Muscle layer of duodenum (tissue), 2 donors: ENCODE results near the gene PTCSC3.

ENCODE experiments used
- H3K27ac ChIP-seq: one replicate; pipeline ENCODE4 v1.7.0; 2013; ENCODE audit warnings: mild to moderate bottlenecking, low read length
- H3K27me3 ChIP-seq: one replicate; pipeline ENCODE4 v1.7.0; 2013; ENCODE audit warnings: low read depth, mild to moderate bottlenecking, control low read depth, low read length
- H3K36me3 ChIP-seq, 2 donors: one replicate each; pipeline ENCODE4 v1.7.0; 2013; ENCODE audit warnings: low read length in 2 of 2, control low read depth in 1 of 2, mild to moderate bottlenecking in 1 of 2; ENCODE audit not compliant: insufficient read depth in 2 of 2, control insufficient read depth in 1 of 2
- H3K4me1 ChIP-seq, 2 donors: one replicate each; pipeline ENCODE4 v1.7.0; 2013; ENCODE audit warnings: low read length in 2 of 2, mild to moderate bottlenecking in 2 of 2, control low read depth in 1 of 2, moderate library complexity in 1 of 2; ENCODE audit not compliant: insufficient read depth in 2 of 2, control insufficient read depth in 1 of 2
- H3K4me3 ChIP-seq, 2 donors: one replicate each; pipeline ENCODE4 v1.7.0; 2013; ENCODE audit warnings: low read length in 2 of 2, low read depth in 1 of 2, mild to moderate bottlenecking in 1 of 2
- H3K9me3 ChIP-seq, 2 donors: one replicate each; pipeline ENCODE4 v1.7.0; 2013; ENCODE audit warnings: low read length in 2 of 2, control low read depth in 1 of 2, mild to moderate bottlenecking in 1 of 2; ENCODE audit not compliant: control insufficient read depth in 1 of 2
- donor health status: healthy.

Gene PTCSC3

DNA sequence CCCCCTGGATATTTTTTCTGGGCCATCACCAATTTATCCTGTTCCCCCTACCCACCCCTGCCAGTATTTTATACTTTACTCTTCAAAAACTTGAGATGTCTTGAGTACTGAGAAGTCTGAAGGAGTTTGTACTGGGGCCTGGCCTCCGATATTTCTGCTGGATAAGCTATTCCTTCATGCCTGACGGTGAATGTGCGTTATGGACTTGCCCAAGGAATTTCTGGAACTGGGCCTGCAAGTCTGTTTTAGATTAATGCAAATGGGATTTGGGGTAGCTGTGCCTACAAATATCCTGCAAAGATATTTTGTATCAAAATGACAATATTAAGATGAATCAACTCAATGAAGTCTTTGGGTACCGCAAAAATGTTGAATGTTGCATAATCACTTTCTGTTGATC, at the start of gene PTCSC3:
PTCSC3 (minus strand) TSS at position 199 of the 400 bp plus-strand sequence.
- H3K9me3 ChIP-seq = no peaks in the 10 kb centered on the region
- H3K4me3 ChIP-seq = no peak within 1 kb of the TSS
- no peaks in the 10 kb centered on the region for H3K36me3 ChIP-seq
- no peaks in the 10 kb centered on the region for H3K4me1 ChIP-seq
- H3K27me3 ChIP-seq = no peaks in the 10 kb centered on the region
- H3K27ac ChIP-seq = no peak within 1 kb of the TSS

DNA sequence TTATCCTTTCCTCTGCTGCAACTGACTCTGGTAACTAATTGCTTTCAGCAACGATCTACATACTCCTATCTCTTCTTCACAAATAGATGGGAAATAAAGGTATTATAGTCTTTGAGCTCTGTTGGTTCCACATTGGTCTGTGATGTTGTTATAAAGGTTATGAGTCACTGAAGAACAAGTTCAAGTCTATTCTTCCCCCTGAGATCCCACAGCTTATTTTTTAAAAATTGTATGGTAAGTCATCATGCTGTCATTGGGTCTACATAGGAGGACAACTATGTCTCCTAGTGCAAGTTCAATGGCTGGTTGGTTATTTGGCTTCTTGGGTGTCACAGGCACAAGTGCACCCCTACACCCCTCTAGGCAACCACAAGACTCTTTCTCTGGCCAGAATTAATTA, 49.6 kb upstream of the PTCSC3 start:
- Histone ChIP-seq H3K4me1 (no peaks in the 10 kb centered on the region), H3K27ac (no peak overlapping the region), H3K36me3 (no peaks in the 10 kb centered on the region), H3K4me3 (no peak overlapping the region), H3K9me3 (no peaks in the 10 kb centered on the region), H3K27me3 (no peaks in the 10 kb centered on the region)

DNA sequence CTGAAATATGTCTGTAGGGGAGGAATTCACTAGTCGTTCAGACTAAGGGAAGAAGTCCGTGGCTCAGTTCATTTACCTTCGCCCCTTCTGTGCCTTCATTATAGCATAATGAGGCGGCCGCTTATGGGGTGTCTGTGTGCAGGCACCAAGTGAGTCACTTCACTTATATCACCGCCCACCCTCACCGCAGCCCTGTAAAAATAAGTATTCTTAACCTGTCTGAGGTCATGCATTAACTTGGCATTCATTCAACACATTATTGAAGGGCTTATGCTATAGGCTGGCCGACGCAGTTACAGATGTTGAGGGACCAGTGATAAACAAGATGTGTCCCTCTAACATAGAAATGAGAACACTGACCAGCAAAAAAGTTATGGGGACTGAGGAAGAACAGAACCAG, 47.7 kb upstream of the PTCSC3 start:
- Histone ChIP-seq H3K4me3 (no peak overlapping the region), H3K9me3 (no peaks in the 10 kb centered on the region), H3K4me1 (no peaks in the 10 kb centered on the region), H3K36me3 (no peaks in the 10 kb centered on the region), H3K27ac (no peak overlapping the region), H3K27me3 (no peaks in the 10 kb centered on the region)

DNA sequence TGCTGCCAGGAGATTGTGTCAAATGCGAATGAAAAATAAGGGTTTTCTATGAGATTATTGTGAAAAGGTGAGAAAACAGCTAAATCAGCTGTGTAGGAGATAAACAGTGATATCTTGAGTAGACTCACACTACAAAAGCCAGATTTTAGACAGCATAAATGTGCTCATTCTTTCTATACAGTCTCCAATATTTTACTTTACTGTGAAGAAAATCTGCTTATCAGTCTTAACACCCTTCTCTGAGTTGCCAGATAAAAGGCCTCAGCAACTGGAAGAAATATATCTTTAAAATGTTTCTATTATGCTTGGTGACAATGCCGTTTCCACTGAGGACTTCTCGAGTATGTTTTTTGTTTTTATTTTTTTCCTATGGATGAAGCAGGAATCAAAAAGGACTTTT, 47.0 kb upstream of the PTCSC3 start:
- H3K4me1 ChIP-seq = no peaks in the 10 kb centered on the region
- H3K9me3 ChIP-seq = no peaks in the 10 kb centered on the region
- H3K4me3 ChIP-seq = no peak overlapping the region
- H3K36me3 ChIP-seq = no peaks in the 10 kb centered on the region
- no peaks in the 10 kb centered on the region for H3K27me3 ChIP-seq
- no peak overlapping the region for H3K27ac ChIP-seq

DNA sequence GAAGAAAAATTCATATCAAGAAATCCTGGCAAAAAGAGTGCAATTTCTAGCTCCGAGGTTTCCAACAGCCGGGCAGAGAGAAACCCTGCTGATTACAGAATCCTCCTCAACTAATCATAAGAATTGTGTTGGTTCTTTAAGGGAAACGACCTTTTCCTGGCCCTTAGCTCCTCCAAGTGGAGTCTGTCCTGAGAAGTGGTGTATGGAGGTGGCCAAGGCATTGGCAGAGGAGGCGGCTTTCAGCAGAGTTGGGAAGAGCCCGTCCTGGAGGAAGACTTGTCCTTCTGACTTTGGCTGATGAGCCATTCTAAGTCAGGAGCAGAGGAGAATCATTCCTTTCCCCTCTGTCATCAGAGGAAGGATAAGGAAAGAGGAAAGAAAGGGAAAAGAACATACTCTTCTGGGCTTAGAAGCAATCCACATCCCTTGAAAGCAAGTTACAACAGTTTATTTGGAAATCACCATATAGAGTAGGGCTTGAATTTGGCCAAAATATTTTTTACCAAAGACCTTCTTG, 46.5 kb upstream of the PTCSC3 start:
- Histone ChIP-seq H3K4me3 (no peak overlapping the region), H3K27me3 (no peaks in the 10 kb centered on the region), H3K9me3 (no peaks in the 10 kb centered on the region), H3K36me3 (no peaks in the 10 kb centered on the region), H3K4me1 (no peaks in the 10 kb centered on the region), H3K27ac (no peak overlapping the region)

DNA sequence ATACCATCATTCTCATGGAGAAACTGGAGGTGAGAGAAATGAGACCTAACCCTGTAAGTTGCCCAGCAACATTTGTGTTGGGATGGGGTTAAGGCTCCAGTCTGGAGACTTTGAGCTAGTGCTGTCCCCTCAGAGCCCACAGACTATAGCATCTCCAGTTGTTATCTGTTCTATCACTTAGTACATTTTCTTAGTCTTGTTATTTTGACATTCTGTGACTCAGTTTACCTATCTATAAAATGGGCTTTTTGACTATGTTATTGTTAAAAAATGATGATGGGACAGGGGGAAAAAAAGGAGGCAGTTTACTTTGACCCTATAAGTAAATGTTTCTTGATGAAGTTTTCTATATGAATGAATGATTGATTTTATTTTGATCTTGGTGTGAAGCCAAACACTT, 45.8 kb upstream of the PTCSC3 start:
- H3K27ac ChIP-seq = no peak overlapping the region

DNA sequence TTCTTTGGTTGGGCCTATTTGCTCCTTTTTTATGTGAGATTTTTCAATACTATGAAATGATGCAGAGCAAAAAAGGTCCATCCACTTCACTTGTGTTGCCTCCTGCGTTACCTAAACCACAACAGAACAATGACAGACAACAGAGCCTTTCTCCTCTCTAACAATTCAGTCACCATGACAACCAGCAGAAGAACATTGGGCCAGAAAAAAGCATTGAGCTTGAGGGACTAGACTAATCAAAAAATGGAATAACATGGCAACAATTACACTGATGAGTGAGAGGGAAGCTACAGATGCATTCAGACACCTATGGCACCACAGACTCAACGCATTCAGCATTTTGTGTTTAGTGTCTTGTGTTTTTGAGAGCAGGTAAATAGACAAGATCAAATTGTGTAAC, 44.6 kb upstream of the PTCSC3 start:
- H3K27ac ChIP-seq = no peak overlapping the region

More for the DNA sequence above, 45.8 kb upstream of the PTCSC3 start:
- Histone ChIP-seq H3K4me3 (no peak overlapping the region), H3K9me3 (no peaks in the 10 kb centered on the region), H3K27me3 (no peaks in the 10 kb centered on the region), H3K36me3 (no peaks in the 10 kb centered on the region), H3K4me1 (no peaks in the 10 kb centered on the region)

DNA sequence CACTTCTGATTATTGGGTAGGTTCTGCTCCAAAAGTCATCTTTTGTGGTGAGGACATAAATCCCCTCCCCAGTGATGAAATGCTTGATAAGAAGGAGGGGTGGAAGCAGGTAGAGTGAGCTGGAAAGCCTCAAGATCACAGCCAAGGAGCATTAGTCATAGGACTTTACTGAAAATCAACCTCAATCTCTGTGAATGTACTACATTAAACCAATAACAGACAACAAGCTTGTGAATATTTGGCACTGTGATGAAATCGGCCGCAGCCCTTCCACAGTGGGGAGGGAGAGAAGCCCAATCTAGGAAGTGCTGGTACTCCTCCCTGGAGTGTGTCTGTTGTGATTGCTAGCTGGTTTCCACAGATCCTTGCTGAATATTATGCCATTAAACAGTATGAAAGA, 41.2 kb upstream of the PTCSC3 start:
- H3K4me3 ChIP-seq = no peak overlapping the region
- no peaks in the 10 kb centered on the region for H3K36me3 ChIP-seq
- H3K27me3 ChIP-seq = no peaks in the 10 kb centered on the region
- no peaks in the 10 kb centered on the region for H3K9me3 ChIP-seq
- H3K27ac ChIP-seq = no peak overlapping the region
- H3K4me1 ChIP-seq = no peaks in the 10 kb centered on the region

More for the DNA sequence above, 44.6 kb upstream of the PTCSC3 start:
- Histone ChIP-seq H3K9me3 (no peaks in the 10 kb centered on the region), H3K36me3 (no peaks in the 10 kb centered on the region), H3K4me1 (no peaks in the 10 kb centered on the region), H3K4me3 (no peak overlapping the region), H3K27me3 (no peaks in the 10 kb centered on the region)

DNA sequence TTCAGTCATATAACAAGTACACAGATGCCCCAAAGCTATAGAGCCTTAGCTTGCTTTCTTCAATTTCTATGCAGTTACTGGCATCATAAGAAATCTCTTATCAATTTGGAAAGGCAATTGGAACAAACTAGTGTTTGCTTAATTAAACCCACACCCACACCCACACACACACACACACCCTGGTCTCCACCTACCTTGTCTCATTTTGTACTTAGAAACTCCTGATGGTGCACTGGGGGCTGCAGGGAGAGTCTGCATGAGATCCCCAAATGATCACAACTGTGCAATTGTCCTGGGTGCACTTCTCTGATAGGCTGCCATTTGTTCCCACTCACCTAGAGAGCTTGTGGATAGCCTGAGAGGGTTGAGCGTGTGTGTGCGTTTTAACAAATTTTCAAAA, 40.5 kb upstream of the PTCSC3 start:
- H3K4me3 ChIP-seq = no peak overlapping the region
- no peaks in the 10 kb centered on the region for H3K9me3 ChIP-seq
- H3K27ac ChIP-seq = no peak overlapping the region
- no peaks in the 10 kb centered on the region for H3K36me3 ChIP-seq
- H3K4me1 ChIP-seq = no peaks in the 10 kb centered on the region
- H3K27me3 ChIP-seq = no peaks in the 10 kb centered on the region

DNA sequence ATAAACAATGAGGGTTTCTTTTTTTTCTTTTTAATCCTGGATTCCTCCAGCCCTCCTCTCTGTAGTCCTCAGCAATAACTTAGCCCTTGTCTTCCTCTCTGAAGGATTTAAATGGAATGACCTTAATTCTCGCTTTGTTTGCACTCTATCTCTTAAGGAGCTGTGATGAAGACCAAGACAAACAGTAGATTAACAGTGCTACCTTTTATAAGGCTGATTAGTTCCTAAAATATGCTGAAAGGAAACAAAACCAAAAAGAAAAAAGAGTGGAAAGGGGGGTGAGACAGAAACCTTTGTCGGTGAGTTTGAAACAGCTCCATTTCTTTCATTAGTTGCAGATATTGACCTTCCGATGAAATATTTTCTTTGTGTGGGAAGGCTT, 38.7 kb upstream of the PTCSC3 start:
- Histone ChIP-seq H3K4me1 (no peaks in the 10 kb centered on the region), H3K27me3 (no peaks in the 10 kb centered on the region), H3K27ac (no peak overlapping the region), H3K9me3 (no peaks in the 10 kb centered on the region), H3K36me3 (no peaks in the 10 kb centered on the region), H3K4me3 (no peak overlapping the region)

DNA sequence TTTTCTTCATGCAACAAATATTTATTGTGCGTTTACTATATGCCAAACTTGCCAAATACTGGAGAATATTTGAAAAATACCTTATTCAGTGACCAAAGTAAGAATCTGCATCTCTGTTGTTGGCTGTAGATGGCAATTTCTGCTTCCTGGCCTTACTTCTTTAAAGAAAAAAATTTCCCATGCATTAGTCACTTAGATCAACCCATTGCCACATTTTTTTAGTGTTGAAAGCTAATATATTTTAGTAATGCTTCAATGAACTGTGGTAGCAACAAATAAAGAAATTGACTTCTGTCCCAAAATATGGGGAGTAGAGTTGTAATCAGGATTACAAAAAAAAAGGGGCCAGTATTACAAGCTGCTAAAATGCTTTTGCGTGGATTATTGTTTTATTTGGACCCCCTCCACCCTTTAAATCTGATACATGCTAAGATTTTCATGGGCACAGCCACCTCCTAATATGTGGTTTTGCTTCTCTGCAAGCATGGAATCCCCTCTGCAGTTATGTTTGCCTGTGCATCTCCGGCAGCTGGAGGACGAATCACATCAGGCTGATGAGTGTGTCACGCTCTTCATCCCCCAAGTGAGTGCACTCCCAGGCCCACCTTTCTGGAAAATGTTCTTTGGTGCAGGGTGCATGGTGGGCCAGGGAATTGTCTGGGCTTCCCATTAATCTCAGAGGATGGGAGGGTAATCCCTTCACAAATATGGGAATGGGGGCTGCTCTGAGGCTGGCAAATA, 38.1 kb upstream of the PTCSC3 start:
- no peaks in the 10 kb centered on the region for H3K36me3 ChIP-seq
- H3K4me1 ChIP-seq = no peaks in the 10 kb centered on the region
- H3K27me3 ChIP-seq = no peaks in the 10 kb centered on the region
- H3K27ac ChIP-seq = no peak overlapping the region
- no peaks in the 10 kb centered on the region for H3K9me3 ChIP-seq
- no peak overlapping the region for H3K4me3 ChIP-seq

DNA sequence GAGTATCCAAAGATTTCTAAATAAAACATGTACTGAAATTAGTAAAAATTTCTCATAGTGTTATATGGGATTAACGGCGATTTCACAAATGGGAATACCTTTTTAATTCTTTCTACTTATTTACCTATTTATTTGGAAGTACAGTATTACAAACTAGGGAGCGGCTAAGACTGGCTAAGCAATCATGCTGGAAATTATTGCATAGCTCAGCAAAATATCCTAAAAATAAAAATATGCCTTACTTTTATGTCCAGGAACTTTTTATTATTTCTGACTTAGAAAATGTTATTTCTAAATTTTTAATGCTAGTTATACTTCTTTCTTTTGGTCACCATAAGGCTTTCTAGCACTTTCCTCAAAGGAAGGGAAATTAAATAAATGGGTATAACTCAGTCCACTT, 36.5 kb upstream of the PTCSC3 start:
- H3K4me3 ChIP-seq = no peak overlapping the region
- H3K27me3 ChIP-seq = no peaks in the 10 kb centered on the region
- no peaks in the 10 kb centered on the region for H3K9me3 ChIP-seq
- H3K4me1 ChIP-seq = no peaks in the 10 kb centered on the region
- no peak overlapping the region for H3K27ac ChIP-seq
- H3K36me3 ChIP-seq = no peaks in the 10 kb centered on the region
